CD4-positive, alpha-beta T cell treated with Interleukin-15 for 1 hour (primary cell): ENCODE results near the gene NET1.

Experiments
- DNase-seq: peaks from one replicate; pipeline ENCODE4 v3.0.0-alpha.2; 2020

NET1 gene

DNA sequence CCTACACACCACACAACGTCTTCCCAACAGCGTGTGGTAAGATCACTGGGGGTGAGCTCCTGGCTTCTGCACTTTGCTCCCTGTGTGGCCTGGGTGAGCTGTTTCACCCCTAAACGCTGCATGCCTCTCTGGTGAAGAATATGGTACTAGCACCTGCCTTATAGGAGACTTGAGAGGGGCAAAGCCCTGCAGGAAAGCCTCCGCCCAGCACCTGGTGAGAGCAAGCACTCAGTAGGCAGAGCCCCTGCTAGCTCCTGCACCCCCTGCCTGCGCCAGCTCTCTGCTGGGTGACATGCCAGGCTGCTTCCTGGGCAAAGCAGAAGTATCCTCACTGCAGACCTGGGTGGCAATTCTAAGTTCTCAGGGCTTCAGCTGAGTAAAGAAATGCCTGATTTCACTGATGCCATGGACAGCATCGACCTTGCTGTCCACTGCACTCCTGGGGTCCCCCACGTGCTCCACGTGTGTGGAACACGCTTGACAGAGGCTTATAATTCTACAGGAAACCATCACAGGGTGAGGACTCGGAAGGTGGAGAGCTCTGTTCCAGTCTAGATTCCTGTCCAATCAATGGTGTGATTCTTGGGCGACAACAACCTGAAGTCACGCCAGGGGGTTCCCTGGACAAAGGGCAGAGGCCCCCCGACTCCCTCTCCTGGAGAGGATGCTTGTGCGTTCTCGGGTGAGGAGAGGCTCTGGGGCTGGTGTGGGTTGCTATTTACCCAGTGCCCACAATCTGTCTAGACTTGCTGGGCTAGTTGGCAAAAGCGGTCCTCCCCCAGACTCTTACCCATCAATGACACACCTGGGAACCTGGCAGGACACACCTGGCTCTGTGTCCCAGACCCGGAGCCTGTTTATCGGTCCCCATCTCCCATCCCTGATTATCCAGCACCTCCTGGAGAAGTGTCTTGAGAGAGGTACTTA, 92.1 kb downstream of the NET1 start:
- no peak for DNase-seq

DNA sequence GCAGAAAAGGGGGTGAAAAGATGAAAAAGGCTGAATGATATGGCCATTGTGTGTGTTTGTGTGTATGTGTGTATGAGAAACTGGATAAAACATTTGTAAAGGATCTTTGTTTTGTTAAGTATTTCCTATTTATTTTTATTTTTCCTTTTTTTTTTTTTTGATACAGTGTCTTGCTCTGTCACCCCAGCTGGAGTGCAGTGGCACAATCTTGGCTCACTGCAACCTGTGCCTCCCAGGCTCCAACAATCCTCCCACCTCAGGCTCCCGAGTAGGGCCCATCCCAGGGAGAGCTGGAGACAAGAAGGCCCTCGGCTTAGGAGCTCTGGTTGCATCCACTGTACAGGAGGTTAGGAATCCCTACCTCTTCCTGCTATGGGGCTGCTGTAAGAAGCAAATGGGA, 93.9 kb downstream of the NET1 start:
- no peak for DNase-seq

DNA sequence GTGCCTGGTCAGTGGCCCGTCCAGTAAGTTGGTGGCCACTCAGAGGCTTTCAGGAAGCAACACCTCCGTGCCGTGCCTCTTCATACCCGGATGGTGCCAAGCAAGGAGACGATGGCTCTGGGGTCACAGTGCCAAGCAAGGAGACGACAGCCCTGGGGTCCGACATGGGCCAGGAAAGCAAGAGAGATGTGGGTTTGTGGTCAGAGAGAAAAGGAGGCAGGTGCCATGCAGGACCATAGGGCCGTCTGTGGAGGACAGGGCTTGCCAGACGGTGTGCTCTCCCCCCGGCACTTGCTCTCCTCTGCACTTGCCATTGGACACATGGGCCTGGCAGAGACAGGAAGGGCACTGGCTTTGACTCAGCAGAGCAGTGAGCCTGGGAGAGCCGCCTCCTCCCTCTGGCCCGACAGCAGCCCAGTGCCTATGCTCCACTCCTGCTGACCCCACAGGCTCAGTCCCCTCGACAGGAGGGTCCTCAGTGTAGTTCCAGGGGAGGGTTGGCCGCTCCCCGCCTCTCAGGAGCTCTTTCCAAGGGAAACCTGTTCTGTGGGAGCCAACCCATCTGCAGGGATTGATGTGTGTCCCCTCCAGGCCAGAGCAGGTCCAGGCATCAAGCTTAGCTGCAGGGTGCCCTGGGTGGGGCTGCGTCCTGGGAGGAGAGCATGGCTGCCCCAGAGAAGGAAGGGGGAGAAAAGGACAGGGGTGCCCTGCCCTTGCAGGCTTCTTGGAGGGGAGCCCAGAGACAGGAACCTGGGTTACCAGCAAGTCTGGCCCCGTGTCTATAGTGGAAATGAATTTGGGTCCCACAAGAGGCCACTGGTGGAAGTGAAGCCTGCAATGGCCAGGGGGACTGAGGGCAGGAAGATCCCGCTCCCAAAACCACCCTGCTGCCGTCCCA, 94.6 kb downstream of the NET1 start:
- DNase-seq: no peak

DNA sequence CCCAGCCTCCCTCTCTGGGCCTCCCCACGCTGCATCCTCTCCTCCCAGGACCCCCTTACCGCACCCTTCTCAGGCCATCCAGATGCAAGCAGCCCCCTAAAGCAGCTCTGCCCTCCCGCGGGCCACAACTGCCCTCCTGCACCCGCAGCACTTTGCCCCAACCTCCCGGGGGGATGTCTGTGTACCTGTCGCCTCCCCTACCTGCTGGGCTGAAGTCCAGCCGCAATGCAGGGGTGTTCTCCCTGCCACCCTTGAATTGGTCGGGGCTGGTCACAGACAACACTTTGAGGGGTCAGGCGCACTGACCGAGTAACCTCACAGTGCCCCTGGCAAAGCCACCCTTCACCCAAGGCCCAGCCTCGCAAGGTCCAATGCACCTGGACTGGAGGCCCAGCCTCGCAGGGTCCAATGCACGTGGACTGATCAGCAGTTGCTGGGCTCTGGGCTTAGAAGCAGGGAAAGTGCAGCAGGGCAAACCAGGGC, 95.3 kb downstream of the NET1 start:
- no peak for DNase-seq

DNA sequence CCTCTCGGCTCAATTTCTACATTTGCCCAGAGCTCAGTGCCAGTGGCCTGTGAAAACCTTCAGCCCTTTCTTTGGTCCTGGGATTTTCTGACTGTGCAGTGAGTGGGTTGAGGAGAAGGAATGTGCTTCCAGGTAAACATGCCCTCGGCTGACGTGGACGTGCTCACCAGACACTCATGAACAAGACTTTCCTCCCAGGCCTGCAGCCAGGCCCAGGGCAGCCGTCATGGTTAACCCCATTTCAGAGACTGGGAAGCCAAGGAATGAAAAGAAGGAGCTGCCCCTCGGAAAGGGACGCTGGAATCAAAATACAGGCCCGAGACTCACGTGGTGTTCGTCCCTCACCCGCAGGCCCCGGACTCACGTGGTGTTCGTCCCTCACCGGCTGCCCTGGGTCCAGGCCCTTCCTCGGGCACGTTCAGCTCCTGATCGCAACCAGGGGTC, 95.8 kb downstream of the NET1 start:
- DNase-seq: no peak
